ENCODE results near the gene PGP.

DNA sequence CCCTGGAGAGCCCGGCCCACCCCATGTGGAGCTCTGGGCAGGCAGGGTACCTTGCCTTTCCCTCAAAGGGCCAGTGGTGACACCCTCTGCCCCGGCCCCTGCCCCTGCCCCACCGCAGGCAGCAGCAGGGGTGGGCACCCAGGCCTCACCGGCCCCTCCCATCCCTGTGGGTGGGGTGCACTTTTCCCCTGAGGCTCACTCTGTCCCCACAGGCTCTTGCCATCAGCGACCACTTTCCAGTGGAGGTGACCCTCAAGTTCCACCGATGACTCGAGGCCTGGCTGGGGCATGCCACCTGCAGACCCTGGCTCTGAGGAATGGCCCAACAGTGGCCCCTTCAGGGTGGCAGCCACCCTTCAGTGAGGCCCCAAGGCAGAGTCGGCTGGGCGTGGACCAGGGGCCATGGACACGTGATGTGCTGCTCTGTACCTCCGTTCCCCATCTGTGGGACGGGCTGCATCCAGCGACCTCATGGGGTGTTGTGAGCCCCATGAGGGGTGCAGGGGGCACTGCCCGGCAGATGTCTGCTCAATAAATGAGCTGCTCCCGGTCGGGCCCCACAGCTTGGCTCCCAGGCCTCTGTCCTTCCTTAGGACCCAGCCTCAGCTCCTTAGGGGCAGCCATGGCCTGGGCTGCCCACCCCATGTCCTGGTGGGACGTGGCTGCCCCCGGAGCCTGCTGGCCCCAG is 23.7 kb upstream of the PGP start:
- TF ChIP-seq EZH2 (IDR thresholded peaks at IDR 0.05; ENCODE audit: low read length): no peak
- TF ChIP-seq, protein P1, sequence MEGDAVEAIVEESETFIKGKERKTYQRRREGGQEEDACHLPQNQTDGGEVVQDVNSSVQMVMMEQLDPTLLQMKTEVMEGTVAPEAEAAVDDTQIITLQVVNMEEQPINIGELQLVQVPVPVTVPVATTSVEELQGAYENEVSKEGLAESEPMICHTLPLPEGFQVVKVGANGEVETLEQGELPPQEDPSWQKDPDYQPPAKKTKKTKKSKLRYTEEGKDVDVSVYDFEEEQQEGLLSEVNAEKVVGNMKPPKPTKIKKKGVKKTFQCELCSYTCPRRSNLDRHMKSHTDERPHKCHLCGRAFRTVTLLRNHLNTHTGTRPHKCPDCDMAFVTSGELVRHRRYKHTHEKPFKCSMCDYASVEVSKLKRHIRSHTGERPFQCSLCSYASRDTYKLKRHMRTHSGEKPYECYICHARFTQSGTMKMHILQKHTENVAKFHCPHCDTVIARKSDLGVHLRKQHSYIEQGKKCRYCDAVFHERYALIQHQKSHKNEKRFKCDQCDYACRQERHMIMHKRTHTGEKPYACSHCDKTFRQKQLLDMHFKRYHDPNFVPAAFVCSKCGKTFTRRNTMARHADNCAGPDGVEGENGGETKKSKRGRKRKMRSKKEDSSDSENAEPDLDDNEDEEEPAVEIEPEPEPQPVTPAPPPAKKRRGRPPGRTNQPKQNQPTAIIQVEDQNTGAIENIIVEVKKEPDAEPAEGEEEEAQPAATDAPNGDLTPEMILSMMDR (optimal IDR thresholded peaks at IDR 0.05 in 1 of 3, IDR thresholded peaks at IDR 0.05 in 1 of 3, conservative IDR thresholded peaks at IDR 0.05 in 1 of 3; ENCODE audit: extremely low read depth in 1 of 3, insufficient read depth in 2 of 3, low read length in 3 of 3): no peak
